BJ (cell line): ENCODE data around the gene CASP1. TPM values are rescaled to one million over a fixed set of nuclear protein-coding genes. Genes with fewer than 3 reads are reported as not detected.
"Not testable (repeated sequence)": the region's sequence is repeated elsewhere in the genome, so short reads cannot be mapped to it uniquely, and the experiment has no call there.

Experiments used
- CTCF ChIA-PET: fragments of 350-600 bp; formaldehyde crosslinking; extraction: SDS; loops from one replicate; lab custom pipeline; 2021; ENCODE audit warnings: antibody characterized with exemption, inconsistent platforms; lab: Yijun Ruan, JAX
- POLR2A ChIA-PET: fragments of 300-600 bp; sonication (Branson Sonifier 250); formaldehyde crosslinking; extraction: SDS; loops from one replicate; lab custom pipeline; 2021; ENCODE audit warnings: antibody characterized with exemption; lab: Charles Lee
- DNase-seq: peaks from one replicate; pipeline ENCODE4 v3.0.0-alpha.2; 2011; ENCODE audit warnings: low read depth
- H3K27me3 ChIP-seq: 2 replicates; pipeline ENCODE4 v1.6.0; 2011; ENCODE audit warnings: low read length; ENCODE audit not compliant: control insufficient read depth, insufficient read depth
- H3K36me3 ChIP-seq: 2 replicates; pipeline ENCODE4 v1.5.1; 2011; ENCODE audit warnings: low read length; ENCODE audit not compliant: control insufficient read depth, insufficient read depth
- H3K4me3 ChIP-seq: 2 replicates; pipeline ENCODE4 v1.5.1; 2011; ENCODE audit warnings: low read depth, mild to moderate bottlenecking, control low read depth, low read length
- polyA plus RNA-seq: library from polyadenylated mRNA; depleted of rRNA; stranded (reverse); fragments of >200 nt; gene quantifications from 2 replicates; pipeline ENCODE4 v1.2.3, GENCODE V29; 2011
- TF ChIP-seq, protein P1 (sequence below): IDR thresholded peaks from 2 replicates; pipeline ENCODE4 v1.5.1; 2011; ENCODE audit warnings: low read depth, mild to moderate bottlenecking, control low read depth, inconsistent platforms, low read length, moderate library complexity; ENCODE audit not compliant: insufficient read depth

The CASP1 gene
- polyA plus RNA-seq, 1 experiment = 5.1 TPM

DNA sequence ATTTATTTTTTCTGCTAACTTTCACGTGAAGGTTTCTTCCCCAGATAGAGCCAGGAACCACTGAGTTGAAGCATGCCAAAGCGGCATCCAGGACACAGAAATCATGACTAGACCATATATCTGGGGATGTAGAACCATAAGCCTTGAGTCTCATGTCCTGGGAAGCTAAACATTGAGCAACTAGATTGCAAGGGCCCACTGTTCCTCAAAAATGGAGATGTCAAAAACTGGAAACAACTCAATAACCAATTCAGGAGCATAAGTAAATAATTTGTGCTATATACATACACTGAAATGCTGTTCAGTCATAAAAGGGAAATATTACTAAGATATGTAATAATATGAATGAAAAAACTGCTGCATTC, 39.2 kb upstream of the CASP1 start:
- H3K27me3 ChIP-seq = no peaks in the 10 kb centered on the region
- no peak for DNase-seq
- ChIA-PET CTCF (no interaction called here), POLR2A (no interaction called here)
- no peaks in the 10 kb centered on the region for H3K36me3 ChIP-seq
- TF ChIP-seq, protein P1, sequence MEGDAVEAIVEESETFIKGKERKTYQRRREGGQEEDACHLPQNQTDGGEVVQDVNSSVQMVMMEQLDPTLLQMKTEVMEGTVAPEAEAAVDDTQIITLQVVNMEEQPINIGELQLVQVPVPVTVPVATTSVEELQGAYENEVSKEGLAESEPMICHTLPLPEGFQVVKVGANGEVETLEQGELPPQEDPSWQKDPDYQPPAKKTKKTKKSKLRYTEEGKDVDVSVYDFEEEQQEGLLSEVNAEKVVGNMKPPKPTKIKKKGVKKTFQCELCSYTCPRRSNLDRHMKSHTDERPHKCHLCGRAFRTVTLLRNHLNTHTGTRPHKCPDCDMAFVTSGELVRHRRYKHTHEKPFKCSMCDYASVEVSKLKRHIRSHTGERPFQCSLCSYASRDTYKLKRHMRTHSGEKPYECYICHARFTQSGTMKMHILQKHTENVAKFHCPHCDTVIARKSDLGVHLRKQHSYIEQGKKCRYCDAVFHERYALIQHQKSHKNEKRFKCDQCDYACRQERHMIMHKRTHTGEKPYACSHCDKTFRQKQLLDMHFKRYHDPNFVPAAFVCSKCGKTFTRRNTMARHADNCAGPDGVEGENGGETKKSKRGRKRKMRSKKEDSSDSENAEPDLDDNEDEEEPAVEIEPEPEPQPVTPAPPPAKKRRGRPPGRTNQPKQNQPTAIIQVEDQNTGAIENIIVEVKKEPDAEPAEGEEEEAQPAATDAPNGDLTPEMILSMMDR = no peak
- H3K4me3 ChIP-seq = no peak overlapping the region

DNA sequence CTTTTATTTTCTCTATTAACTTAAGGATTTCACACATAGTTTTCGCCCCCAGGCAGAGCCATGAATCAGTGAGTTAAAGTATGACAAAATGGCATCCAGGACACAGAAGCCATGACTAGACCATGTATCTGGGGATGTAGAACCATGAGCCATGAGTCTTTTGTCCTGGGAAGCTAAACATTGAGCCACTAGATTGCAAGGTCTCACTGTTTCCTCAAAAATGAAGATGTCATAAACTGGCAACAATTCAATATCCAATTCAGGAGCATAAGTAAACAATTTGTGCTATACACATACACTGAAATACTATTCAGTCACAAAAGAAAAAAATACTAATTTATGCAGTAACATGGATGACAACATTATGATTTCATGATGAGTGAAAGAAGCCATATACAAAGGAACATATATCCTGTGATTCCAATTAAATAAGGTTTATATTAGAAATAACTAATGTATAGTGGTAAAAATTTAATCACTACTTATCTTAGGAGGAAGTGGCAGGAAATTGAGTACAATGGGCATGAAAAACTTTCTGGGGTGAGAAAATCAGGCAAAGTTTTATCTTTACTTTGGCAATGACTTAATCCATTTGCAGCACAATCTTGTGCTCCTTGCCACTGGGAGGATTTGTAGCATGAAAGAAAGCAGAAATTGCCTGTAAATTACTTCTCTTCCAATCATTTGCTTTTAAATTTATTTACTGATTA, 38.7 kb upstream of the CASP1 start:
- POLR2A ChIA-PET = no interaction called here
- CTCF ChIA-PET = no interaction called here
- no peak for DNase-seq
- TF ChIP-seq, protein P1 = no peak
- H3K4me3 ChIP-seq = no peak overlapping the region
- no peaks in the 10 kb centered on the region for H3K36me3 ChIP-seq
- no peaks in the 10 kb centered on the region for H3K27me3 ChIP-seq

DNA sequence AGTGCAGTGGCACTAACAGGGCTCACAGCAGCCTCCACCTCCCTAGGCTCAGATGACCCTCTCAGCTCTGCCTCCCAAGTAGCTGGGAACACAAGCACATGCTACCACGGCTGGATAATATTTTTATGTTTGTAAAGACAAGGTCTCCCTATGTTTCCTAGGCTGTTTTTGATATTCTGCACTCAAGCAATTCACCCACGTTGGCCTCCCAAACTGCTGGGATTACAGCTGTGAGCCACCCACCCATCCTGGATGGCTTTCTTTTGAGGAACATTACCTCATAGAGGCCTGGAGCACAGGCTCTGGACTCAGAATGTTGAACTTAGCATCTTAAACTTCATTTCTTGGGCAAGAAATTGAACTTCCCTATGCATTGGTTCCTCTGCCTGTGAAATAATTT, 37.1 kb upstream of the CASP1 start:
- CTCF ChIA-PET, H3K36me3 ChIP-seq, POLR2A ChIA-PET, H3K4me3 ChIP-seq, DNase-seq, H3K27me3 ChIP-seq: not testable (repeated sequence)

DNA sequence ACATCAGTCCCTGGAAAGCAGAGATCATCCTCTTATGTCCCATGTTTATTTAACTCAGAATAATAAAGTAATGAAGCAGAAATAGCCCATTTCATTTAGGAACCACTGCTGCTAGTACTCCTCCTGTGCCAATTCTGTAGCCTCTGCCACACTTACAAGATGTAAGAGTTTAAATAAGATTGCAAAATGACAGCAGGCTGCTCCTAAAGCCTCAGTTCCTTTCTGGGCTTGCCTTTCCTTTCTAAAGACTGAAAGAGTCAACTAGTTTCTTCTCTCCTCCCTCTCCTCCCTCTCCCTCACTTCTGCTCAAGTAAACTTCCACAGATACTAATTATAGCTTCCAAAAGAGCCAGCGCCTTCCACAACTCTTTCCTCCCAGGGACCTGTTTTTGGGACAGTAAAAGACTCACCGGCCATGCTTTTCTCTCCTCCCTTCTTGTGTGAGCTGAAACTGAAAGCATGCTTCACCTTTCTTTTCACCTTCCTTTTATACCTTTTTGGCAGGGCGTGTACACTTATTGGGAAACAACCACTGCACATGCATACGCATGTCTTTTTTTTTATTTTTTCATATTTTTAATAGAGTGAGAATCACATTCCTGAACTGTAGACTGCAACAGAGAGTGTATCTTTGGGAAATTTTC, 36.3 kb upstream of the CASP1 start:
- ChIA-PET POLR2A (no interaction called here), CTCF (interaction anchor here (0.7 kb wide), 1 partner anchor 154 kb away, joined by 3 read pairs; no protein-coding TSS in a partner anchor)
- H3K36me3 ChIP-seq = no peaks in the 10 kb centered on the region
- DNase-seq = no peak
- no peak overlapping the region for H3K4me3 ChIP-seq
- no peaks in the 10 kb centered on the region for H3K27me3 ChIP-seq
- TF ChIP-seq, protein P1 = no peak

DNA sequence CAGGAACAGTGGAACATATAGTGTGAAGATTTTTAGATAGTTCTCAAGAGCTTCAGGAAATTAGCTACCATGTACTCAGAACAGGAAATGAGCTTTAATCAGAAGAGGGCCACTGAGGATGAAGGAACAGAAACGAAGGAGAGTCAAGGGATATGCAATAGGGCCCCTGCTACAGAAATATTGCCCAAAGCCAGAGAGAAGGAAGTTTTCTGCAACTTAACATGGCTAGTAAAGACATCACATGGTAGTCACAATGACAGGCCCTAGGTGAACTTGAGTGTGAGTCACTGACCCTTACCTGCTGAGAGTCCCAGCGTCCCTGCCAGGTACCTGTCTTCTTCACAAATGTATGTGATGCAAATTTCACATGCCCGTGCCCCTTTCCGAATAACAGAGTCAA, 35.4 kb upstream of the CASP1 start:
- Histone ChIP-seq H3K4me3 (no peak overlapping the region), H3K27me3 (no peaks in the 10 kb centered on the region), H3K36me3 (no peaks in the 10 kb centered on the region)
- TF ChIP-seq, protein P1 = no peak
- no peak for DNase-seq
- ChIA-PET CTCF (no interaction called here), POLR2A (no interaction called here)

DNA sequence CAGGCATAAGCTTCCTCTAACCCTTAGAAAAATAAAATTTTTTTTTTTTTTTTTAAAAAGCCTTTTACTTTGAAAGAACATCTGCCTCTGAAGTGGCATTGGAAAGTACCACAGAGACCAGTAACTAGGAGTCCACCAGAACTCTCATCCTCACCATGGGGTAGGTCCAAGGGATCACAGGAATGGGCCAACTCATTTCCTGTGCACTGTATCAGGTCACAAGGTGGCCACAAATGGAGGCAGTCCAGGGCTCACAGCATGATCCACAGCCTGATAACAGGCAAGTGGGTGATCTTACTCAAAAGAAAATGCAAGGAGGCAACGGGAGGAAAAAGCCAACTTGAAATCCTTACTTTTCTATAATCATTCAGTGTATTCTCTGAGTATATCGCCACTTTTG, 34.8 kb upstream of the CASP1 start:
- DNase-seq, H3K27me3 ChIP-seq, H3K4me3 ChIP-seq, H3K36me3 ChIP-seq, POLR2A ChIA-PET, CTCF ChIA-PET: not testable (repeated sequence)

DNA sequence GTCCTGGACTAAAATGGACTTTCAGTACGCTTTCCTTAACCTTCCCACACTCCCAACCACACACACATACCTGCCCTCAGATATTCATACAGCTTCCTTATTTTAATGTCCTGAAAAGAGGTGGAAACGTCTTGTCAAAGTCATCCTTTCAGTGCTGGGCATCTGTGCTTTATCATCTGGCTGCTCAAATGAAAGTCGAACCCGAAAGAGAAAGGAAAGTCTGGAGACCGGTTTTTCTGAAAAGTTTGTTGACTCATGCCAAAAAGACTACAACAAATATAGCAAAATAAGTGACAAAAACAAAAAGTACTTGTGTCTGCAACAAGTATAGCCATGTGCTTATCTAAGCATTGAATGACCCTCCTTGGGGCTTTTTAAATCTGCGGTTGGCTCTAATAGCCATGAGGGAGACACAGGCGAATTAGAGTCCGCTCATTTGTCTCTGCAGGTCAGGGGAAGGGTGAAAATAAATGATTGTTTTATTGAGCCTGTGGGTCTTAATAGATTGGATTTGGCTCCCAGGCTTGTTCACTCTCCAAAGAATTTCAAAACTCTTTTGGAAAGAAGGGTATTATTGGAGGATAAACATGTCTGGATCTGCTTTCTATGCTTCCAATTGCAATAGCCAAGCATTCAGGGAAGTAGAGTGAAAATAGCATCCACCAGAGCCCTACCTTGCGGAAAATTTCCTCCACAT, 28.4 kb upstream of the CASP1 start:
- H3K4me3 ChIP-seq, H3K36me3 ChIP-seq, CTCF ChIA-PET, POLR2A ChIA-PET, H3K27me3 ChIP-seq, DNase-seq: not testable (repeated sequence)
